ENCODE measurements around the gene ZNF593. TPM values are rescaled to one million over a fixed set of nuclear protein-coding genes. Genes with fewer than 3 reads are reported as not detected.

Gene ZNF593
- total RNA-seq, 2 donors from 2014 or later: 22.0 to 47.7 TPM

- H3K4me3 ChIP-seq: no peak overlapping the region
- H3K27me3 ChIP-seq: no peaks in the 10 kb centered on the region
- H3K27ac ChIP-seq: no peak overlapping the region
- H3K9me3 ChIP-seq: no peaks in the 10 kb centered on the region
- TF ChIP-seq CTCF (IDR thresholded peaks at IDR 0.05): no peak
- no peak overlapping the region for H3K9ac ChIP-seq (ENCODE audit: low read depth in 2 of 2, low read length in 2 of 2)
- intact Hi-C loops (cut with DNase I): no loop called here
- no peaks in the 10 kb centered on the region for H3K36me3 ChIP-seq
- DNase-seq: no peak
- no peaks in the 10 kb centered on the region for H3K4me1 ChIP-seq
Measured at GRCh38 chr1:26154750-26155149, 15.0 kb upstream of the ZNF593 start.

GRCh38 chr1:26155370-26156284 is 14.1 kb upstream of the ZNF593 start:
- Histone ChIP-seq H3K27me3 (no peaks in the 10 kb centered on the region), H3K9me3 (no peaks in the 10 kb centered on the region), H3K36me3 (no peaks in the 10 kb centered on the region), H3K4me1 (no peaks in the 10 kb centered on the region), H3K27ac (no peak overlapping the region), H3K9ac (ENCODE audit: low read depth in 2 of 2, low read length in 2 of 2) (no peak overlapping the region), H3K4me3 (no peak overlapping the region)
- DNase-seq: no peak
- no peak for TF ChIP-seq CTCF (IDR thresholded peaks at IDR 0.05)
- intact Hi-C loops (cut with DNase I): no loop called here

GRCh38 chr1:26156285-26157038 is 13.2 kb upstream of the ZNF593 start:
- no peak overlapping the region for H3K27ac ChIP-seq
- intact Hi-C loops (cut with DNase I): no loop called here
- TF ChIP-seq CTCF (IDR thresholded peaks at IDR 0.05): no peak
- no peaks in the 10 kb centered on the region for H3K9me3 ChIP-seq
- H3K27me3 ChIP-seq: no peaks in the 10 kb centered on the region
- peaks cover 4% of the 10 kb centered on the region for H3K4me1 ChIP-seq
- H3K36me3 ChIP-seq: no peaks in the 10 kb centered on the region
- no peak overlapping the region for H3K9ac ChIP-seq (ENCODE audit: low read depth in 2 of 2, low read length in 2 of 2)
- no peak overlapping the region for H3K4me3 ChIP-seq
- no peak for DNase-seq

DNA sequence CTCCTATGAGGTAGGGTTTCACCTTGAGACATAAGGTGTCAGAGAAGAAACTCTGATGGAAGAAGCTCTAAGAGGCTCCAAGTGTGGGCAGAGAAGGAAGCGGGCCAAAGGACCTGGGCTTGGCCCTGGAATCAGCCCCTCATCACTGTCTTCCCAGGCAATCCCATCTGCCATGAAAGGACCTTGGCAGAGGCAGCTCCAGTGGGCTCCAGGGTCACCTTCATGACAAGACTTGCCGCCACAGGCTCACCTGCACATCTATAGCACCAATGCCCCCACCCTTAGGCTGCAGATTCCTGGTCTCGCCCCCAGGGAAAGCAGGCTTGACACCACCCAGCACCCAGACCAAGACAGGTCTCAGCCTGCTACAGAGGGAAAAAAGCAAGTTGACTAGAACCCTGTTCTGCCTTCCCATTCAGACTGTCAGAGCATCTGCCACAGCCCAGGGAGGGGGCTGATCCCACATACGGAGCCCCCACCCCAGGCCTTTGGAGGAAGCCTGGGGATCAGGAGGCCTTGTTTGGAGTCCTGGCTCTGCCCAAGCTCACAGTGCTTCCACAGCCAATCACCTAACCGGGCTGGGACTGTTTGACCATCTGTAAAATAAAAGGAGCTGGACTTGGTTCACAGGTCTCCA is 11.3 kb upstream of the ZNF593 start:
- H3K4me1 ChIP-seq: peaks cover 6% of the 10 kb centered on the region
- intact Hi-C loops (cut with DNase I): no loop called here
- H3K9me3 ChIP-seq: no peaks in the 10 kb centered on the region
- no peak overlapping the region for H3K27ac ChIP-seq
- TF ChIP-seq CTCF (IDR thresholded peaks at IDR 0.05): no peak
- DNase-seq: no peak
- H3K4me3 ChIP-seq: no peak overlapping the region
- no peaks in the 10 kb centered on the region for H3K36me3 ChIP-seq
- H3K9ac ChIP-seq (ENCODE audit: low read depth in 2 of 2, low read length in 2 of 2): no peak overlapping the region
- no peaks in the 10 kb centered on the region for H3K27me3 ChIP-seq

GRCh38 chr1:26158908-26159742 is 10.6 kb upstream of the ZNF593 start, which contains the start of gene FAM110D:
Gene FAM110D, plus strand, starts transcription at chr1:26159079. Its CDS starts 2,213 bp downstream, at chr1:26161292.
- no peaks in the 10 kb centered on the region for H3K27me3 ChIP-seq
- no peak within 1 kb of the TSS for H3K4me3 ChIP-seq
- H3K9me3 ChIP-seq: no peaks in the 10 kb centered on the region
- DNase-seq: no peak
- TF ChIP-seq CTCF (IDR thresholded peaks at IDR 0.05): no peak
- H3K36me3 ChIP-seq: no peaks in the 10 kb centered on the region
- peaks cover 6% of the 10 kb centered on the region for H3K4me1 ChIP-seq
- no peak within 1 kb of the TSS for H3K9ac ChIP-seq (ENCODE audit: low read depth in 2 of 2, low read length in 2 of 2)
- intact Hi-C loops (cut with DNase I): no loop called here
- no peak within 1 kb of the TSS for H3K27ac ChIP-seq

Data from colonic mucosa (tissue), 4 donors.